Measurements from ENCODE around the gene CAMTA2. TPM values are rescaled to one million over a fixed set of nuclear protein-coding genes. Genes with fewer than 3 reads are reported as not detected.

CAMTA2 gene
- polyA plus RNA-seq, 1 donor (not counting 4 experiments of a cell fraction or from before 2014, with no cell fraction given) = 8.5 TPM

GRCh38 chr17:5014357-5014756 lies 26.9 kb upstream of the CAMTA2 start:
- Histone ChIP-seq H3K27me3 (ENCODE audit: control insufficient read depth, extremely low read depth, insufficient read depth, low read length) (no peaks in the 10 kb centered on the region), H3K79me2 (ENCODE audit: control insufficient read depth, insufficient read depth, low read length) (no peaks in the 10 kb centered on the region), H3K27ac (ENCODE audit: control insufficient read depth, insufficient read depth, low read length) (no peak overlapping the region), H4K20me1 (ENCODE audit: control insufficient read depth, extremely low read depth, insufficient read depth, low read length) (no peaks in the 10 kb centered on the region), H3K36me3 (ENCODE audit: control insufficient read depth in 2 of 2, extremely low read depth in 1 of 2, insufficient read depth in 2 of 2, low read length in 2 of 2) (peaks cover 35 to 51% of the 10 kb centered on the region in 2 experiments), H3K9ac (ENCODE audit: control insufficient read depth, extremely low read depth, insufficient read depth, low read length) (no peak overlapping the region), H3K9me3 (ENCODE audit: control insufficient read depth, low read depth, low read length) (no peaks in the 10 kb centered on the region), H3K9me1 (ENCODE audit: control insufficient read depth, extremely low read depth, insufficient read depth, low read length) (no peaks in the 10 kb centered on the region), H2AFZ (ENCODE audit: control insufficient read depth, low read length) (no peak overlapping the region), H3K4me2 (ENCODE audit: control insufficient read depth, extremely low read depth, insufficient read depth, low read depth, low read length) (no peak overlapping the region), H3K4me3 (ENCODE audit: control insufficient read depth in 2 of 3, extremely low read depth in 1 of 3, insufficient read depth in 2 of 3, low read depth in 1 of 3, low read length in 3 of 3) (no peak overlapping the region), H3K4me1 (ENCODE audit: control insufficient read depth, extremely low read depth, insufficient read depth, low read length) (no peaks in the 10 kb centered on the region)
- FAIRE-seq = peak; percentile 29
- DNase-seq (ENCODE audit: low read depth, low spot score) = no peak
- dilution Hi-C loops (cut with MboI; ENCODE audit: extremely low pct_ligation_motif_present, low sequenced_read_pairs) = no loop called here
- no peak for TF ChIP-seq EZH2 (IDR thresholded peaks at IDR 0.05; ENCODE audit: low read length)
- TF ChIP-seq CTCF (optimal IDR thresholded peaks at IDR 0.05 in 1 of 3, IDR thresholded peaks at IDR 0.05 in 1 of 3, conservative IDR thresholded peaks at IDR 0.05 in 1 of 3; ENCODE audit: extremely low read depth in 1 of 3, insufficient read depth in 2 of 3, low read length in 3 of 3) = no peak

GRCh38 chr17:5011928-5012327 lies 24.5 kb upstream of the CAMTA2 start:
- no peak overlapping the region for H3K4me2 ChIP-seq (ENCODE audit: control insufficient read depth, extremely low read depth, insufficient read depth, low read depth, low read length)
- no peak for DNase-seq (ENCODE audit: low read depth, low spot score)

More at GRCh38 chr17:5011928-5012327, 24.5 kb upstream of the CAMTA2 start:
- Histone ChIP-seq H3K9me3 (ENCODE audit: control insufficient read depth, low read depth, low read length) (no peaks in the 10 kb centered on the region), H3K9me1 (ENCODE audit: control insufficient read depth, extremely low read depth, insufficient read depth, low read length) (no peaks in the 10 kb centered on the region), H3K36me3 (ENCODE audit: control insufficient read depth in 2 of 2, extremely low read depth in 1 of 2, insufficient read depth in 2 of 2, low read length in 2 of 2) (peaks cover 53 to 56% of the 10 kb centered on the region in 2 experiments), H3K4me1 (ENCODE audit: control insufficient read depth, extremely low read depth, insufficient read depth, low read length) (no peaks in the 10 kb centered on the region), H3K4me3 (ENCODE audit: control insufficient read depth in 2 of 3, extremely low read depth in 1 of 3, insufficient read depth in 2 of 3, low read depth in 1 of 3, low read length in 3 of 3) (no peak overlapping the region), H4K20me1 (ENCODE audit: control insufficient read depth, extremely low read depth, insufficient read depth, low read length) (no peaks in the 10 kb centered on the region), H3K9ac (ENCODE audit: control insufficient read depth, extremely low read depth, insufficient read depth, low read length) (no peak overlapping the region), H3K27me3 (ENCODE audit: control insufficient read depth, extremely low read depth, insufficient read depth, low read length) (no peaks in the 10 kb centered on the region), H3K27ac (ENCODE audit: control insufficient read depth, insufficient read depth, low read length) (no peak overlapping the region), H2AFZ (ENCODE audit: control insufficient read depth, low read length) (no peak overlapping the region), H3K79me2 (ENCODE audit: control insufficient read depth, insufficient read depth, low read length) (no peaks in the 10 kb centered on the region)
- no peak for FAIRE-seq
- no peak for TF ChIP-seq CTCF (optimal IDR thresholded peaks at IDR 0.05 in 1 of 3, IDR thresholded peaks at IDR 0.05 in 1 of 3, conservative IDR thresholded peaks at IDR 0.05 in 1 of 3; ENCODE audit: extremely low read depth in 1 of 3, insufficient read depth in 2 of 3, low read length in 3 of 3)
- TF ChIP-seq EZH2 (IDR thresholded peaks at IDR 0.05; ENCODE audit: low read length) = no peak
- dilution Hi-C loops (cut with MboI; ENCODE audit: extremely low pct_ligation_motif_present, low sequenced_read_pairs) = no loop called here
